ENCODE results near the gene MICAL2. TPM values are rescaled to one million over a fixed set of nuclear protein-coding genes. Genes with fewer than 3 reads are reported as not detected.
"Not testable (repeated sequence)": the region's sequence is repeated elsewhere in the genome, so short reads cannot be mapped to it uniquely, and the experiment has no call there.

Gene MICAL2
- total RNA-seq, 2 experiments from 2014 or later = 213 to 220 TPM

DNA sequence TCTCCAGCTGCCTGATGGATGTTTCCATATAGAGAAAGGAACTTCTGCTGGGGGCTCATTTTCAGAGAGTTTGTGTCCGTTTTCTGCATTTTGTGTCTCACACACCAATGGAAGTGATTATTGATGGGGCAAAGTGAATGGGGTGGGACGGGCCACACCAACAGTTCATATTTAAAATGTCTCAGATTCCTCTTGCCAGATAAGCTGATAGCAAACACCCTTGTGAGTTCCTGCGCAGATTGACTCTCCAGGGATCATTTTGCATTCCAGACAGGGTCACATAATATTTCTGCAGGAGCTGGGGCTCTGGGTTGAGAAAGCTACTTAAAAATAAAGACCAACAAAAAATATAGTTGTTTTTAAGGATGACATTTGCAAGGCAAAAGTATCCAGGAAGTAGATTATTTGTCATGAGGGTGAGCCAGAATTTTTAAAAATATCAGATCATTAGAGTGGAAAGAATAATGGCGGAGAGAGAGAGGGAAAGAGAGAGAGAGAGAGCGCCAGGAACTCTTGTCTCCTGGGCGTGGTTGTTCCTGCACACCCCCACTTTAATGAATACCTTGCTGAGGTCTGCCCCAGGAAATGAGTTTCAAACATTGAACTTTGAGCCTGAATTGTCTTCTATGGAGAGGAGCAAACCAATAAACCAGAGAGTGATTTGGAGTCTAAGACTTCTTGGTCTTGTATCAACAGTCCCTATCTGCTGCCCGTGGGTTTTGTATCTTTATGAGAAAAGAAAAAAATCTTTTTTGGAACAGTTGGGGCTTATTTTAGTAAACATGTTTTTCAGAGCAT, 33.3 kb downstream of the MICAL2 start:
- H3K4me1 Mint-ChIP-seq (ENCODE audit: low read depth) = peaks cover 69% of the 10 kb centered on the region
- intact Hi-C loops (cut with micrococcal nuclease) = loop anchor here (2.0 kb wide), 1 partner anchor 15 kb away; no protein-coding TSS in a partner anchor
- H3K4me3 Mint-ChIP-seq = no peak overlapping the region
- H3K27ac Mint-ChIP-seq = peak overlapping the region; percentile 59
- peaks cover 2% of the 10 kb centered on the region for H3K9me3 Mint-ChIP-seq
- H3K36me3 Mint-ChIP-seq = peaks cover 20% of the 10 kb centered on the region
- no peaks in the 10 kb centered on the region for H3K27me3 Mint-ChIP-seq
- DNase-seq = no peak
- POLR2A ChIA-PET = interaction anchor here (1.7 kb wide), 1 partner anchor 7 kb away, joined by 8 read pairs; no protein-coding TSS in a partner anchor
- CTCF ChIA-PET = interaction anchor here (1.6 kb wide), 1 partner anchor 138 kb away, joined by 4 read pairs; no protein-coding TSS in a partner anchor

DNA sequence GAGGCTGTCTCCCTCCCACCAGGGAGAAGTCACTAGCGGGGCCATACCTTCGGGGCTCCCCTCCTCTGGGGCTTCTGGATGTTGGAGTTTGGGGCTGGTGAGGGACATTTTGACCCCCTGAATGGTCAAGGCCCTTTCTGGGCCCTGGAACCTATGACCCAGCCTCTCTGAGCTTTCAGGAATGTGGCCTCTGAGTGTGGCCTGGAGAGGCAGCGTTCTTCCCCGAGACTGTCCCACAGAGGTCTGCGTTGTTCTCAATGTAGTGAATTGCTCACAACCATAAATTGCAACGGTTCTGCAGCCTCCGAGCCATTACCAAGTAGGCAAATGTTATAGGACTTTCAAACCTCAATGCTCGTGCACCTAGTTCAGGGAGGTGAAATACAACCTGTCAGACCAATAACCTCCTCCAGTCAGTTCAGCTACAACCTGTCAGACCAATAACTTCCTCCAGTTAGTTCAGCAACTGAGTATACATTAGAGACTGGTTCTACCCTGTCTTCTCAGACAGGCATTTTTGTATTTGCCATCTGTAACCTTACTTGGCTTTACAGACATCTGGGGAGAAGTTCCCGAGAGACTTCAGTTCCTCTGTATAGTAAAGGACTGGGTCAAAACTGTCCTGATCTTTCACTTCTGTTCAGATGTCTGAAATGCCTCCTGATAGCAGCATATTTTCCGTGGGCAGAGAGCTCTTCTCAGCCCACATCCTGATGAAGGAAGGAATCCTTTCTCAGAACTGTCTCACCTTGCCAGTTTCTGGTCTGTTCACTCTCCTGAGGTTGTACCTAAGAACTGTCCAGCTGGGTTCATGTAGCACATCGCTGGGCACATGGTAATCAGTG, 34.2 kb downstream of the MICAL2 start:
- peaks cover 2% of the 10 kb centered on the region for H3K9me3 Mint-ChIP-seq
- no peak overlapping the region for H3K4me3 Mint-ChIP-seq
- POLR2A ChIA-PET = interaction anchor here (1.0 kb wide), 1 partner anchor 45 kb away, joined by 3 read pairs; no protein-coding TSS in a partner anchor
- intact Hi-C loops (cut with micrococcal nuclease) = loop anchor here (2.0 kb wide), 1 partner anchor 16 kb away; no protein-coding TSS in a partner anchor
- peaks cover 17% of the 10 kb centered on the region for H3K36me3 Mint-ChIP-seq
- peaks cover 78% of the 10 kb centered on the region for H3K4me1 Mint-ChIP-seq (ENCODE audit: low read depth)
- DNase-seq = peak; percentile 25
- H3K27ac Mint-ChIP-seq = peak overlapping the region; percentile 59
- H3K27me3 Mint-ChIP-seq = no peaks in the 10 kb centered on the region
- CTCF ChIA-PET = interaction anchor here (1.1 kb wide), 1 partner anchor 91 kb away, joined by 3 read pairs; no protein-coding TSS in a partner anchor

DNA sequence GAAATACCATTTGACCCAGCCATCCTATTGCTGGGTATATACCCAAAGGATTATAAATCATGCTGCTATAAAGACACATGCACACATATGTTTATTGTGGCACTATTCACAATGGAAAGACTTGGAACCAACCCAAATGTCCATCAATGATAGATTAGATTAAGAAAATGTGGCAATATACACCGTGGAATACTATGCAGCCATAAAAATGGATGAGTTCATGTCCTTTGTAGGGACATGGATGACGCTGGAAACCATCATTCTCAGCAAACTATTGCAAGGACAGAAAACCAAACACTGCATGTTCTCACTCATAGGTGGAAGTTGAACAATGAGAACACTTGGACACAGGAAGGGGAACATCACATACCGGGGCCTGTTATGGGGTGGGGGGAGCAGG, 36.3 kb downstream of the MICAL2 start:
- POLR2A ChIA-PET; H3K36me3 Mint-ChIP-seq; H3K4me3 Mint-ChIP-seq; intact Hi-C loops (cut with micrococcal nuclease); H3K9me3 Mint-ChIP-seq; CTCF ChIA-PET; DNase-seq; H3K27ac Mint-ChIP-seq; H3K27me3 Mint-ChIP-seq: not testable (repeated sequence)
- H3K4me1 Mint-ChIP-seq (ENCODE audit: low read depth) = peaks cover 79% of the 10 kb centered on the region

GRCh38 chr11:12147827-12148226, 37.4 kb downstream of the MICAL2 start:
- Mint-ChIP-seq H3K36me3 (peaks cover 9% of the 10 kb centered on the region), H3K27me3 (no peaks in the 10 kb centered on the region), H3K4me3 (no peak overlapping the region), H3K9me3 (peaks cover 2% of the 10 kb centered on the region), H3K4me1 (ENCODE audit: low read depth) (peaks cover 75% of the 10 kb centered on the region), H3K27ac (peak overlapping the region; percentile 93)
- no peak for DNase-seq
- POLR2A ChIA-PET = interaction anchor here (0.6 to 1.4 kb wide), 4 partner anchors 38 to 304 kb away, joined by 3 to 4 read pairs (median 4); no protein-coding TSS in a partner anchor
- CTCF ChIA-PET = interaction anchor here (0.9 to 1.9 kb wide), 5 partner anchors 16 to 141 kb away, joined by 3 to 5 read pairs (median 4); no protein-coding TSS in a partner anchor
- intact Hi-C loops (cut with micrococcal nuclease) = no loop called here

- H3K36me3 Mint-ChIP-seq = peaks cover 11% of the 10 kb centered on the region
- H3K4me3 Mint-ChIP-seq = no peak overlapping the region
- ChIA-PET CTCF (interaction anchor here (0.6 to 1.9 kb wide), 7 partner anchors 15 to 147 kb away, joined by 3 to 5 read pairs (median 3); no protein-coding TSS in a partner anchor), POLR2A (interaction anchor here (0.9 to 1.4 kb wide), 3 partner anchors 10 to 47 kb away, joined by 3 to 4 read pairs (median 4); no protein-coding TSS in a partner anchor)
- intact Hi-C loops (cut with micrococcal nuclease) = no loop called here
- peaks cover 71% of the 10 kb centered on the region for H3K4me1 Mint-ChIP-seq (ENCODE audit: low read depth)
- no peaks in the 10 kb centered on the region for H3K27me3 Mint-ChIP-seq
- no peak for DNase-seq
- peaks cover 2% of the 10 kb centered on the region for H3K9me3 Mint-ChIP-seq
- H3K27ac Mint-ChIP-seq = peak overlapping the region; percentile 93
Measured at GRCh38 chr11:12148466-12148865, 38.1 kb downstream of the MICAL2 start.

- no peak overlapping the region for H3K4me3 Mint-ChIP-seq
Measured at GRCh38 chr11:12148882-12149281, 38.5 kb downstream of the MICAL2 start.

GRCh38 chr11:12149672-12150225, 39.4 kb downstream of the MICAL2 start:
- H3K4me3 Mint-ChIP-seq = peak overlapping the region; percentile 30
- intact Hi-C loops (cut with micrococcal nuclease) = loop anchor here (1.0 to 10.0 kb wide), 11 partner anchors 8 to 1138 kb away; partner anchors contain the start of gene USP47
- peaks cover 2% of the 10 kb centered on the region for H3K9me3 Mint-ChIP-seq
- H3K36me3 Mint-ChIP-seq = peaks cover 17% of the 10 kb centered on the region
- ChIA-PET POLR2A (interaction anchor here (1.4 to 2.4 kb wide), 8 partner anchors 18 to 74 kb away, joined by 4 to 26 read pairs (median 12); no protein-coding TSS in a partner anchor), CTCF (interaction anchor here (1.2 to 1.6 kb wide), 3 partner anchors 14 to 131 kb away, joined by 3 to 5 read pairs (median 4); no protein-coding TSS in a partner anchor)
- peak; percentile 83 for DNase-seq
- H3K4me1 Mint-ChIP-seq (ENCODE audit: low read depth) = peaks cover 63% of the 10 kb centered on the region
- peak overlapping the region; percentile 93 for H3K27ac Mint-ChIP-seq
- no peaks in the 10 kb centered on the region for H3K27me3 Mint-ChIP-seq

More at GRCh38 chr11:12148882-12149281, 38.5 kb downstream of the MICAL2 start:
- CTCF ChIA-PET = interaction anchor here (0.6 to 1.9 kb wide), 5 partner anchors 15 to 147 kb away, joined by 3 to 5 read pairs (median 4); no protein-coding TSS in a partner anchor
- POLR2A ChIA-PET = interaction anchor here (0.9 to 1.4 kb wide), 2 partner anchors 9 to 47 kb away, joined by 3 to 4 read pairs; no protein-coding TSS in a partner anchor
- intact Hi-C loops (cut with micrococcal nuclease) = loop anchor here (1.0 kb wide), 1 partner anchor 8 kb away; no protein-coding TSS in a partner anchor
- no peak for DNase-seq
- H3K27ac Mint-ChIP-seq = peak overlapping the region; percentile 93
- peaks cover 71% of the 10 kb centered on the region for H3K4me1 Mint-ChIP-seq (ENCODE audit: low read depth)
- peaks cover 15% of the 10 kb centered on the region for H3K36me3 Mint-ChIP-seq
- H3K9me3 Mint-ChIP-seq = peaks cover 2% of the 10 kb centered on the region
- no peaks in the 10 kb centered on the region for H3K27me3 Mint-ChIP-seq

DNA sequence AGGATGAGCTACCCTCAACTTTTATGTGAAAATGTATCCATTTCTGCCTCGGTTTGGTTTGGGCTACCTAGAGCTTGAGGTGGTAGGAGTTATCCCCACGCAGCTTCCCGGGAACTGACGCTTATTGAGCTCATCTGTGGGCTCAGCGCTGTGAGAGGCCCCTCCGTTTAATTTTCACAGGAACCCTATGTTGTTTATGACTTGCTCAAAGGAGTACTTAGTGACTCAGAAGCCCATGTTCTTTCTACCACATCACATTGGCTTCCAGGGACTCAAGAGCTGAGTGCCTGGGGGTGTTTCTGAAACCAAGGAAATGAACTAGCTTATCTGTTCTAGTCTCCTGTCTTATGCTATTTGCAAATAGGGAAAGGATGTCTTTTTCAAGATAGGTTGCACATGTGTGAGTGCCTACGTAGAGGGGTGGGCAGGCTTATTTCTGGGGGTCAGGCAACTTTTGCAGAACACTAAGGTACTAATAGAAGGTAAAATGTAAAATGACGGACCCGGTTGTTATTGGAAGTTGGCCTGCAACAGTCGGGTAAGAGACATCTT, 40.5 kb downstream of the MICAL2 start:
- H3K9me3 Mint-ChIP-seq = peaks cover 2% of the 10 kb centered on the region
- peaks cover 61% of the 10 kb centered on the region for H3K4me1 Mint-ChIP-seq (ENCODE audit: low read depth)
- H3K4me3 Mint-ChIP-seq = peak overlapping the region; percentile 30
- ChIA-PET CTCF (interaction anchor here (0.7 to 2.6 kb wide), 14 partner anchors 9 to 131 kb away, joined by 3 to 19 read pairs (median 4); no protein-coding TSS in a partner anchor), POLR2A (interaction anchor here (0.7 to 2.4 kb wide), 22 partner anchors 8 to 85 kb away, joined by 3 to 26 read pairs (median 6); no protein-coding TSS in a partner anchor)
- no peaks in the 10 kb centered on the region for H3K27me3 Mint-ChIP-seq
- H3K27ac Mint-ChIP-seq = peak overlapping the region; percentile 93
- peak; percentile 87 for DNase-seq
- intact Hi-C loops (cut with micrococcal nuclease) = loop anchor here (1.0 to 10.0 kb wide), 13 partner anchors 13 to 1136 kb away; partner anchors contain the start of gene USP47
- H3K36me3 Mint-ChIP-seq = peaks cover 19% of the 10 kb centered on the region

DNA sequence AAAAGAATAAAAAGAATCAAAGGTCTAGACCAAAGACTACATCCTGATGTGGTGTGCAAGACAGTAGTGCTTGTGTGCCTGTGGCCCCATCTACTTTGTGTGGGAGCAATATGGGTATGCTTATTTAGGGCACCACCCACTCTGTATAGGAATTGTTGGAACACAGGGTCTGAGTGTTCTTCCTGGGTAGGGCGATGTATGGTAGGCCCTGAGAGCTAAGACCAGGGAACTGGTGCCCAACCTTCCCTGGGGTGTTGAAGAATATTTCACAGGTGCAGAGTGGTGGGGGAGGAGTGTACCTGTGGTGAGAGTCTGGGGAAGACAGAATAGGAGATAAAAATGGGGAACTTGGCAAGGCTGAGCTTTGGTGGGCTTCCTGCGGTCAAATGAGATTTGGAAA, 41.9 kb downstream of the MICAL2 start:
- Mint-ChIP-seq H3K27ac (peak overlapping the region; percentile 49), H3K4me1 (ENCODE audit: low read depth) (peaks cover 75% of the 10 kb centered on the region), H3K36me3 (peaks cover 15% of the 10 kb centered on the region), H3K27me3 (no peaks in the 10 kb centered on the region), H3K9me3 (no peaks in the 10 kb centered on the region), H3K4me3 (no peak overlapping the region)
- ChIA-PET CTCF (interaction anchor here (0.7 to 2.6 kb wide), 6 partner anchors 15 to 129 kb away, joined by 3 to 19 read pairs (median 4); no protein-coding TSS in a partner anchor), POLR2A (interaction anchor here (1.2 to 2.4 kb wide), 3 partner anchors 9 to 54 kb away, joined by 3 to 26 read pairs (median 19); no protein-coding TSS in a partner anchor)
- peak; percentile 29 for DNase-seq
- intact Hi-C loops (cut with micrococcal nuclease) = loop anchor here (5.0 to 10.0 kb wide), 3 partner anchors 130 to 1135 kb away; partner anchors contain the start of gene USP47

- Mint-ChIP-seq H3K27ac (peak overlapping the region; percentile 46), H3K4me3 (no peak overlapping the region), H3K9me3 (no peaks in the 10 kb centered on the region), H3K4me1 (ENCODE audit: low read depth) (peaks cover 77% of the 10 kb centered on the region), H3K36me3 (peaks cover 15% of the 10 kb centered on the region), H3K27me3 (no peaks in the 10 kb centered on the region)
- POLR2A ChIA-PET = interaction anchor here (0.5 kb wide), 1 partner anchor 41 kb away, joined by 3 read pairs; no protein-coding TSS in a partner anchor
- CTCF ChIA-PET = interaction anchor here (2.2 kb wide), 1 partner anchor 81 kb away, joined by 6 read pairs; no protein-coding TSS in a partner anchor
- intact Hi-C loops (cut with micrococcal nuclease) = loop anchor here (5.0 to 10.0 kb wide), 3 partner anchors 127 to 1132 kb away; partner anchors contain the start of gene USP47
- DNase-seq = peak; percentile 7
Measured at GRCh38 chr11:12154871-12155668, 44.7 kb downstream of the MICAL2 start.

Data from activated CD4-positive, alpha-beta memory T cell treated with anti-CD3 and anti-CD28 coated beads for 36 hours (primary cell).